Loucy (cell line): ENCODE data around the gene UMODL1.

Experiments
- EZH2phosphoT487 ChIP-seq: fragments of 200-600 bp; IDR thresholded peaks from 2 replicates; pipeline ENCODE4 v1.6.1; 2018; ENCODE audit warnings: antibody characterized with exemption, mild to moderate bottlenecking, moderate library complexity, borderline replicate concordance
- TF ChIP-seq, protein P1 (sequence below): fragments of 200-600 bp; sonication (generic); conservative IDR thresholded peaks from 2 replicates; pipeline ENCODE4 v1.5.1; 2014; ENCODE audit warnings: mild to moderate bottlenecking, antibody characterized with exemption, low read length

DNA sequence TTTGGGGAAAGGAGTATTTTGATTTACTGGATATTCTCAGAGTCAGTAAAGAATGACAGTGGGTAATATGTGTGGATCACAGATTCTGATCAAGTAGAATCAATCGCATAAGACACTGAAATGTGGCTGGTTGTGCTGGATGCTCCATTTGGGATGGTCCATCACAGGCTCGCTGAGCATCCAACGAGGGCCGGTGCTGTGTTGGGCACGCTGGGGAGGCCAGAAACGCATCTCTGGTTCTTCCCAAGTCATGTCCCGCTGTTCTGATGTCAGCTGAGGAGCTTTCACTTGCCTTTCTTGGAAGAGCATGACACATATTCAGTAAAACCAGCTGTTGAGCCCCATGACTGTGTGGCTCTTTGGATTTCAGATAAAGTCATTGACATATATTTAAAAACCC is 72.0 kb downstream of the UMODL1 start:
- TF ChIP-seq, protein P1, sequence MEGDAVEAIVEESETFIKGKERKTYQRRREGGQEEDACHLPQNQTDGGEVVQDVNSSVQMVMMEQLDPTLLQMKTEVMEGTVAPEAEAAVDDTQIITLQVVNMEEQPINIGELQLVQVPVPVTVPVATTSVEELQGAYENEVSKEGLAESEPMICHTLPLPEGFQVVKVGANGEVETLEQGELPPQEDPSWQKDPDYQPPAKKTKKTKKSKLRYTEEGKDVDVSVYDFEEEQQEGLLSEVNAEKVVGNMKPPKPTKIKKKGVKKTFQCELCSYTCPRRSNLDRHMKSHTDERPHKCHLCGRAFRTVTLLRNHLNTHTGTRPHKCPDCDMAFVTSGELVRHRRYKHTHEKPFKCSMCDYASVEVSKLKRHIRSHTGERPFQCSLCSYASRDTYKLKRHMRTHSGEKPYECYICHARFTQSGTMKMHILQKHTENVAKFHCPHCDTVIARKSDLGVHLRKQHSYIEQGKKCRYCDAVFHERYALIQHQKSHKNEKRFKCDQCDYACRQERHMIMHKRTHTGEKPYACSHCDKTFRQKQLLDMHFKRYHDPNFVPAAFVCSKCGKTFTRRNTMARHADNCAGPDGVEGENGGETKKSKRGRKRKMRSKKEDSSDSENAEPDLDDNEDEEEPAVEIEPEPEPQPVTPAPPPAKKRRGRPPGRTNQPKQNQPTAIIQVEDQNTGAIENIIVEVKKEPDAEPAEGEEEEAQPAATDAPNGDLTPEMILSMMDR, result no peak
- no peak for TF ChIP-seq EZH2phosphoT487
